ENCODE measurements around the gene TULP1.

TULP1 gene

GRCh38 chr6:35507221-35507620 lies 5.5 kb downstream of the TULP1 start:
- Histone ChIP-seq H3K36me3 (no peaks in the 10 kb centered on the region), H3K4me1 (ENCODE audit: control insufficient read depth in 1 of 2, insufficient read depth in 1 of 2, low read depth in 1 of 2, low read length in 1 of 2) (no peaks in the 10 kb centered on the region), H3K27ac (no peak overlapping the region), H3K27me3 (peaks cover 99% of the 10 kb centered on the region), H3K9me3 (no peaks in the 10 kb centered on the region), H3K4me3 (ENCODE audit: low read depth in 1 of 2, low read length in 1 of 2) (no peak overlapping the region)
- no peak for TF ChIP-seq CTCF (IDR thresholded peaks at IDR 0.05)

- no peak for TF ChIP-seq CTCF (IDR thresholded peaks at IDR 0.05)
- no peak overlapping the region for H3K4me3 ChIP-seq (ENCODE audit: low read depth in 1 of 2, low read length in 1 of 2)
- H3K4me1 ChIP-seq (ENCODE audit: control insufficient read depth in 1 of 2, insufficient read depth in 1 of 2, low read depth in 1 of 2, low read length in 1 of 2): no peaks in the 10 kb centered on the region
- no peak overlapping the region for H3K27ac ChIP-seq
- H3K9me3 ChIP-seq: no peaks in the 10 kb centered on the region
- H3K36me3 ChIP-seq: no peaks in the 10 kb centered on the region
- peaks cover 99% of the 10 kb centered on the region for H3K27me3 ChIP-seq
Observed at GRCh38 chr6:35506536-35506935, 6.2 kb downstream of the TULP1 start.

GRCh38 chr6:35505999-35506412 lies 6.7 kb downstream of the TULP1 start:
- Histone ChIP-seq H3K27ac (no peak overlapping the region), H3K27me3 (peaks cover 99% of the 10 kb centered on the region), H3K4me3 (ENCODE audit: low read depth in 1 of 2, low read length in 1 of 2) (no peak overlapping the region), H3K36me3 (no peaks in the 10 kb centered on the region), H3K9me3 (no peaks in the 10 kb centered on the region), H3K4me1 (ENCODE audit: control insufficient read depth in 1 of 2, insufficient read depth in 1 of 2, low read depth in 1 of 2, low read length in 1 of 2) (no peaks in the 10 kb centered on the region)
- TF ChIP-seq CTCF (IDR thresholded peaks at IDR 0.05): no peak

GRCh38 chr6:35503534-35503933 lies 9.2 kb downstream of the TULP1 start:
- Histone ChIP-seq H3K4me3 (ENCODE audit: low read depth in 1 of 2, low read length in 1 of 2) (no peak overlapping the region), H3K4me1 (ENCODE audit: control insufficient read depth in 1 of 2, insufficient read depth in 1 of 2, low read depth in 1 of 2, low read length in 1 of 2) (no peaks in the 10 kb centered on the region), H3K9me3 (no peaks in the 10 kb centered on the region), H3K36me3 (no peaks in the 10 kb centered on the region), H3K27ac (no peak overlapping the region), H3K27me3 (peaks cover 99% of the 10 kb centered on the region)
- no peak for TF ChIP-seq CTCF (IDR thresholded peaks at IDR 0.05)

DNA sequence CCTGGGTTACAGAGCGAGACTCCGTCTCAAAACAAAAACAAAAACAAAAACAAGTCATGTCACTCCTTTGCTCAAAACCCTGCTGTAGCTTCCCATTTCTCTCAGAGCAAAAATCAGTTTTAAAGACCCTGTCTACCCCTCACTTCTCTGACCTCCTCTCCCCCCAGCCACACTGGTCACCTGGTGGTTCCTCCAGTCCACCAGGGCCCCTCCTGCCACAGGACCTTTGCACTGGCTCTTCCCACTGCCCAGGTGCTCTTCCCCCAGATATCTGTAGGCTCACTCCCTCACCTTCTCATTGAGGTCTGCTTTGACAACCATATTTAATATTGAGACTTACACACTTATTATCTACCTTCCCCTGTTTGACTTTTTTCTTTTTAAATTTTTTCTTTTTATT lies 10.9 kb downstream of the TULP1 start:
- Histone ChIP-seq H3K27me3 (peaks cover 100% of the 10 kb centered on the region), H3K4me1 (ENCODE audit: control insufficient read depth in 1 of 2, insufficient read depth in 1 of 2, low read depth in 1 of 2, low read length in 1 of 2) (peaks cover 11 to 12% of the 10 kb centered on the region in 2 experiments), H3K4me3 (ENCODE audit: low read depth in 1 of 2, low read length in 1 of 2) (no peak overlapping the region), H3K27ac (no peak overlapping the region), H3K36me3 (no peaks in the 10 kb centered on the region), H3K9me3 (no peaks in the 10 kb centered on the region)
- no peak for TF ChIP-seq CTCF (IDR thresholded peaks at IDR 0.05)

GRCh38 chr6:35500782-35501181 lies 11.9 kb downstream of the TULP1 start:
- Histone ChIP-seq H3K9me3 (no peaks in the 10 kb centered on the region), H3K4me3 (ENCODE audit: low read depth in 1 of 2, low read length in 1 of 2) (no peak overlapping the region), H3K27me3 (peaks cover 100% of the 10 kb centered on the region), H3K4me1 (ENCODE audit: control insufficient read depth in 1 of 2, insufficient read depth in 1 of 2, low read depth in 1 of 2, low read length in 1 of 2) (peaks cover 12 to 18% of the 10 kb centered on the region in 2 experiments), H3K27ac (no peak overlapping the region), H3K36me3 (no peaks in the 10 kb centered on the region)
- TF ChIP-seq CTCF (IDR thresholded peaks at IDR 0.05): no peak

Data from neutrophil (primary cell).